Measurements from ENCODE around the gene MTNR1A. TPM values are rescaled to one million over a fixed set of nuclear protein-coding genes. Genes with fewer than 3 reads are reported as not detected.

The MTNR1A gene
- total RNA-seq, 3 donors from 2014 or later, result 1.4 to 4.9 (median 3.8) TPM

DNA sequence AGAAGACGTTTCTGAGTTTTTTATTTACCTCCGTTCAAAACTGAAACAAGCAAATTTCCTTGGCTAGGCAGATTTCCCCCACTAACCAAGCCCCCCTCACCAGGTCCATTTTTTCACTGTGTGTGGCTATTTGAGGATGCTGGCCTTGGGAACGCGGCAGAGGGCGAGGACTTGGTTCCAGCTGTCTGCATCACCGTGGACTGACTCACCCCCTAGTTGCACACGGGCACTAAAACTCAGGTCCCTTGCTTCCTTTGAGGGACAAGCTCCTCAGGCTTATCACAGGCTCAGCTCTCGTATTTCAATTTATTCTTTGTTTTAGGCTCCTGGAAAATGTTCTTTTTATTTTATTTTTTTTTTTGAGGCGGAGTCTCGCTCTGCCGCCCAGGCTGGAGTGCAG lies 8.4 kb upstream of the MTNR1A start:
- no peak for DNase-seq
- TF ChIP-seq, protein P1, sequence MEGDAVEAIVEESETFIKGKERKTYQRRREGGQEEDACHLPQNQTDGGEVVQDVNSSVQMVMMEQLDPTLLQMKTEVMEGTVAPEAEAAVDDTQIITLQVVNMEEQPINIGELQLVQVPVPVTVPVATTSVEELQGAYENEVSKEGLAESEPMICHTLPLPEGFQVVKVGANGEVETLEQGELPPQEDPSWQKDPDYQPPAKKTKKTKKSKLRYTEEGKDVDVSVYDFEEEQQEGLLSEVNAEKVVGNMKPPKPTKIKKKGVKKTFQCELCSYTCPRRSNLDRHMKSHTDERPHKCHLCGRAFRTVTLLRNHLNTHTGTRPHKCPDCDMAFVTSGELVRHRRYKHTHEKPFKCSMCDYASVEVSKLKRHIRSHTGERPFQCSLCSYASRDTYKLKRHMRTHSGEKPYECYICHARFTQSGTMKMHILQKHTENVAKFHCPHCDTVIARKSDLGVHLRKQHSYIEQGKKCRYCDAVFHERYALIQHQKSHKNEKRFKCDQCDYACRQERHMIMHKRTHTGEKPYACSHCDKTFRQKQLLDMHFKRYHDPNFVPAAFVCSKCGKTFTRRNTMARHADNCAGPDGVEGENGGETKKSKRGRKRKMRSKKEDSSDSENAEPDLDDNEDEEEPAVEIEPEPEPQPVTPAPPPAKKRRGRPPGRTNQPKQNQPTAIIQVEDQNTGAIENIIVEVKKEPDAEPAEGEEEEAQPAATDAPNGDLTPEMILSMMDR (IDR thresholded peaks at IDR 0.05), result no peak
- Histone ChIP-seq H3K9me3 (no peaks in the 10 kb centered on the region), H3K36me3 (ENCODE audit: low read depth) (no peaks in the 10 kb centered on the region), H3K4me1 (ENCODE audit: low read depth) (no peaks in the 10 kb centered on the region), H3K4me3 (no peak overlapping the region)
- ATAC-seq, result no peak
- intact Hi-C loops (cut with DNase I, micrococcal nuclease), result no loop called here

DNA sequence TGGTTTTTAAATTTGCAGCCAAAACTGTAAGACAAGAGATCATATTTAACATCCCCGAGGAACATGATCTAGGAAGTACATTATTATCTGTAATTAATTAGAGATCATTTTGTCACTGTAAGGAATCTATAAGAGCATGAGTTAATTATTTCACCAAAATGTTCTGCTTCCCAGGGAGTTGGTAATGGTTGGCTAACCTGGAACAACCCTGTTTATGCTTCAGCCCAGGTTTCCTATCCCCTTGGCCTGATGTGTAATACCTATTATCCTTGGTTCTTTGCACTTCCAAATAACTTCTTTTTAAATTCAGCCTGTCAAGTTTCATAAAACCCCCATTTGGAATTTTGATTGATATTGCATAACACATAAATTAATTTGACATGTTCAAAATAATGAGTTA lies 6.4 kb upstream of the MTNR1A start:
- no peak for DNase-seq
- H3K4me1 ChIP-seq (ENCODE audit: low read depth), result no peaks in the 10 kb centered on the region
- no peaks in the 10 kb centered on the region for H3K9me3 ChIP-seq
- TF ChIP-seq, protein P1 (IDR thresholded peaks at IDR 0.05), result no peak
- ATAC-seq, result no peak
- no peak overlapping the region for H3K4me3 ChIP-seq
- no peaks in the 10 kb centered on the region for H3K36me3 ChIP-seq (ENCODE audit: low read depth)
- intact Hi-C loops (cut with DNase I, micrococcal nuclease), result no loop called here

GRCh38 chr4:186560647-186561046 lies 5.3 kb upstream of the MTNR1A start:
- no peak overlapping the region for H3K4me3 ChIP-seq
- H3K9me3 ChIP-seq, result no peaks in the 10 kb centered on the region
- DNase-seq, result no peak
- intact Hi-C loops (cut with DNase I, micrococcal nuclease), result no loop called here
- no peaks in the 10 kb centered on the region for H3K4me1 ChIP-seq (ENCODE audit: low read depth)
- TF ChIP-seq, protein P1 (IDR thresholded peaks at IDR 0.05), result no peak
- ATAC-seq, result peak; percentile 59
- no peaks in the 10 kb centered on the region for H3K36me3 ChIP-seq (ENCODE audit: low read depth)

DNA sequence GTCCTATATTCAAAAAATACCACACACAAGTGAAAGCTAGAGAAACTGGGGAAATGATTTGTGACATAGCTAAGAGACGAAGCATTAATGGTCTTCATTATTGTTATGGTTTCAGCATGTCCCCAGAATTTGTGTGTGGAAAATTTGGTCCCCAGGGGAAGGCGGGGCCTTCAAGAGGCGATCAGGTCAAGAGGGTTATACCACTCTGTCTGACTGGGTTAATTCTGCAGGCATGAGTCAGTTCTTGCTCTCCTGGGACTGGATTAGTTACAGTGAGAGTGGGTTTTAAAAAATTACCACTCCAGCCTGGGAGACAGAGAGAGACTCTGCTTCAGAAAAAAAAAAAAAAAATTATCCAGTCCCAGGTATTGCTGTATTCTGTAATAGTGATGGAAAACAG lies 2.1 kb upstream of the MTNR1A start:
- TF ChIP-seq, protein P1 (IDR thresholded peaks at IDR 0.05), result no peak
- ATAC-seq (no peak), DNase-seq (no peak)
- H3K36me3 ChIP-seq (ENCODE audit: low read depth), result no peaks in the 10 kb centered on the region
- no peaks in the 10 kb centered on the region for H3K9me3 ChIP-seq
- no peaks in the 10 kb centered on the region for H3K4me1 ChIP-seq (ENCODE audit: low read depth)
- intact Hi-C loops (cut with DNase I, micrococcal nuclease), result no loop called here
- H3K4me3 ChIP-seq, result no peak overlapping the region

DNA sequence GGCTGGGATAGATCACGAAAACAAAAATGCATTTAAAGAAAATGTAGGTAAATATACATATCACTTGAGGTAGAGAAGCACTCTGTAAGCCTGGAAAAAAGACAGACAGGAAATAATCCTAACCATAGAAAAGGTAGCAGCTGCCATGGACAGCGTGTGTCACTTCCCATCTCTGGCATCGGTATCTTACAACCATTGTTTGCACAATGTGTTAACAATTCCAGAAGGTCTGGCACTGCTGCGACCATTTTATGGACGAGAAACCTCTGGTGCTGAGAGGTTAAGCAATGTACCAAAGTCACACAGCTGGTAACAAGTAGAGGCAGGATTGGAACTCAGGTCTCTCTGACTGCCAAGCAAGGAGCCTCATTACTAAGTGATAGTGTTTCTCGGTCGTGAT lies 1.7 kb upstream of the MTNR1A start:
- DNase-seq (no peak), ATAC-seq (no peak)
- Histone ChIP-seq H3K36me3 (ENCODE audit: low read depth) (no peaks in the 10 kb centered on the region), H3K4me1 (ENCODE audit: low read depth) (no peaks in the 10 kb centered on the region), H3K9me3 (no peaks in the 10 kb centered on the region), H3K4me3 (no peak overlapping the region)
- intact Hi-C loops (cut with DNase I, micrococcal nuclease), result no loop called here
- TF ChIP-seq, protein P1 (IDR thresholded peaks at IDR 0.05), result no peak

- TF ChIP-seq, protein P1 (IDR thresholded peaks at IDR 0.05), result no peak
- DNase-seq (peak; percentile 76 to 87 (median 78)), ATAC-seq (peak; percentile 89)
- intact Hi-C loops (cut with DNase I, micrococcal nuclease), result no loop called here
- no peaks in the 10 kb centered on the region for H3K36me3 ChIP-seq (ENCODE audit: low read depth)
- H3K4me3 ChIP-seq, result no peak overlapping the region
- H3K4me1 ChIP-seq (ENCODE audit: low read depth), result no peaks in the 10 kb centered on the region
- H3K9me3 ChIP-seq, result no peaks in the 10 kb centered on the region
These were observed 841 bp downstream of the MTNR1A start for GRCh38 chr4:186554539-186554913.

All from mucosa of descending colon (tissue), 3 donors.